IPS-15b (cell line): ENCODE measurements around the gene CASK.
"Not testable (repeated sequence)": the region's sequence is repeated elsewhere in the genome, so short reads cannot be mapped to it uniquely, and the experiment has no call there.

ENCODE experiments used
- H3K27me3 ChIP-seq: one replicate; pipeline ENCODE4 v1.6.1; 2013; ENCODE audit warnings: low read length; ENCODE audit not compliant: control insufficient read depth, insufficient read depth
- H3K36me3 ChIP-seq: one replicate; pipeline ENCODE4 v1.6.1; 2013; ENCODE audit warnings: low read length; ENCODE audit not compliant: control insufficient read depth, insufficient read depth
- H3K4me1 ChIP-seq: one replicate; pipeline ENCODE4 v1.6.1; 2013; ENCODE audit warnings: mild to moderate bottlenecking, low read length; ENCODE audit not compliant: control insufficient read depth, insufficient read depth
- H3K4me3 ChIP-seq: one replicate; pipeline ENCODE4 v1.5.1; 2013; ENCODE audit warnings: low read depth, low read length
- H3K9ac ChIP-seq: one replicate; pipeline ENCODE4 v1.6.1; 2013; ENCODE audit warnings: low read depth, mild to moderate bottlenecking, low read length
- H3K9me3 ChIP-seq: one replicate; pipeline ENCODE4 v1.6.1; 2013; ENCODE audit warnings: mild to moderate bottlenecking, low read length; ENCODE audit not compliant: control insufficient read depth, insufficient read depth

Gene CASK

DNA sequence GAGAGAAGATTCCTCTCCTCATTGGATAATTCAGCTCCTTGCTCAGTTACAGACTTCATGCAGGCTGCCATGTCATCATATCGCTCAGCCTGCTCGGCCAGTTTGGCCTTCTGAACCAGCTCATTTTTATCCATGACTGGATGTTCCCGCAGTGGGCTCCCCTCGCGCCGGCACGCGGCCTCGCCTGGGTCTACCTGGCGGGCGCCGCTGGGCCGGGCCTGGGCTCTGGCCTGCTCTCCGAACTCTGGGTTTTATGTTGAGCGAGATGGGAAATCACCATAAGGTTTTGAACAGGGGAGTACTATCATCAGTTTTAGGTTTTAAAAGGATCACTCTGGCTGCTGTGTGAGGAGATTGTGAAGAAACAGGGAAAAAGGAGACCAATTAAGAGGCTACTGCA lies 247.0 kb downstream of the CASK start:
- not testable (repeated sequence) for H3K27me3 ChIP-seq, H3K4me1 ChIP-seq, H3K9ac ChIP-seq, H3K36me3 ChIP-seq, H3K4me3 ChIP-seq, H3K9me3 ChIP-seq

DNA sequence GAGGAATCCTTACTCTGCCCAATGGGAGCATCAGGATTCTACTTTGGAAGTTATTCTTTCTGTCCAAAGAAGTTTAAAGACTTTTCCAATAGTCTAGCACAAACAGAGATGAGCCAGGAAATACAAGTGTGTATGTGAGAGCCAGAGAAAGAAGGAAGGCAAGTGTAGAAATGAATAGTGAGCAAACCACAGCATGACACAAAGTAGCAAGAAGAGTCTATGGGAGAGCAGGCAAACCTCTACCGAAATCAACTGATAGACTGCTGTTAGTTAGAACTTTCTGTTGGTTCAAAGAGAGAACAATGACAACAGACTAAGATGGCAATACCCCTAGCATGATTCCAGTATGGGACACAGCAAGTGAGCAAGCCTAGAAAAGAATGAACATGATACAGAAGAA lies 250.7 kb downstream of the CASK start:
- Histone ChIP-seq H3K9me3 (no peaks in the 10 kb centered on the region), H3K27me3 (no peaks in the 10 kb centered on the region), H3K4me1 (no peaks in the 10 kb centered on the region), H3K36me3 (no peaks in the 10 kb centered on the region), H3K4me3 (no peak overlapping the region), H3K9ac (no peak overlapping the region)

DNA sequence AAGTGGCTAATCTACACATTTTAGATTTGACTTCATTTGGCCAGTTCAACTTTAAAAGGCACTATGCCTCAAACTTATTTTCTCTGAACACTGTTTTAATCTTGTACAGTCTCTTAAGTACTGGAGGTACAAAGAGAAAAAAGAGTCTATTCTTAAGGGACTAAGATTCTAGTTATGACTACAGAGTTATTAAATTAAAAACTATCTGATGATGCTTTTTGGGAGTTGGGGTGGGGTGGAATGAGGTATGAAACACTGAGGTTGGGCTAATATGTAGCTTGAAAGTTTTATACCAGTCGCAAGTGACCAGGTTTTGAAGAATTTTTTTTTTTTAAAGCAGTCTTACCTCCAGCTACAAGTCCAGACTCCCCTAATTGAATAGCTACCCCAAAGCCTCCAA lies 252.3 kb downstream of the CASK start:
- no peak overlapping the region for H3K4me3 ChIP-seq
- H3K27me3 ChIP-seq: no peaks in the 10 kb centered on the region
- H3K4me1 ChIP-seq: no peaks in the 10 kb centered on the region
- no peaks in the 10 kb centered on the region for H3K9me3 ChIP-seq
- H3K9ac ChIP-seq: no peak overlapping the region
- no peaks in the 10 kb centered on the region for H3K36me3 ChIP-seq

DNA sequence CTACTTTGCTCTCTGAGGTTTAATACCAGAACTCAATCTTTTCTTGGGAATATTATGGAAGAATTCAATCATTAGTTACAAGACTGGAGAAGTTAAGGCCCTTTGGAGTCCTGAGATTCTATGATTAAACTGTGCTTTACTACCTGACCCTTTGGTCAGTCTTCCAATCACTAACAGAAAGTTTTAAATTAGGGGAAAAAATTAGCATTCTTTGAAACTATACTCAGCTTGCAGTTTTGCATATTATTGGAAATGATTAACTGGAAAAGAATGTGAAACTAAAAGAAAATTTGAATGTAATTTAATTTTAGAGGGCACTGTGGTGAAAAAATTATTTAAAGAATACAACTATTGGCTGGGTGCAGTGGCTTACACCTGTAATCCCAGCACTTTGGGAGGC lies 253.2 kb downstream of the CASK start:
- Histone ChIP-seq H3K4me3 (no peak overlapping the region), H3K4me1 (no peaks in the 10 kb centered on the region), H3K9me3 (no peaks in the 10 kb centered on the region), H3K9ac (no peak overlapping the region), H3K36me3 (no peaks in the 10 kb centered on the region), H3K27me3 (no peaks in the 10 kb centered on the region)

DNA sequence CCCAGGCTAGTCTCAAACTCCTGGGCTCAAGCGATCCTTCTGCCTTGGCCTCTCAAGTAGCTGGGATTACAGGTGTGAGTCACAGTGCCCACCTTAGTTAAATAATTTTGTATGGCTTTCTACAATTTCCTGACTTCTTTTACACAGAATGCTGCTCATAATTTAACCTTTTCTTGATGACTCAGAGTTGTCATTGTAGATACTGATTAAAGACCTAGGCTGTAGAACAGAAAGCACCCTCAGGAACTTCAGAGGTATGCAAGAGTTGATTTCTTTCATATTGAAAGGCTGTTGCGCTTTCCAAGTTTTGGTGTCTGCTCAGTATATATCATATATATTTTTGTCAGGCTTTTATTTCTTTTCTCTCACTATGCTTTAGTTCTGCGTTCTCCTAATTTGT lies 255.7 kb downstream of the CASK start:
- Histone ChIP-seq H3K9ac (no peak overlapping the region), H3K4me3 (no peak overlapping the region), H3K27me3 (no peaks in the 10 kb centered on the region), H3K36me3 (no peaks in the 10 kb centered on the region), H3K9me3 (no peaks in the 10 kb centered on the region), H3K4me1 (no peaks in the 10 kb centered on the region)

DNA sequence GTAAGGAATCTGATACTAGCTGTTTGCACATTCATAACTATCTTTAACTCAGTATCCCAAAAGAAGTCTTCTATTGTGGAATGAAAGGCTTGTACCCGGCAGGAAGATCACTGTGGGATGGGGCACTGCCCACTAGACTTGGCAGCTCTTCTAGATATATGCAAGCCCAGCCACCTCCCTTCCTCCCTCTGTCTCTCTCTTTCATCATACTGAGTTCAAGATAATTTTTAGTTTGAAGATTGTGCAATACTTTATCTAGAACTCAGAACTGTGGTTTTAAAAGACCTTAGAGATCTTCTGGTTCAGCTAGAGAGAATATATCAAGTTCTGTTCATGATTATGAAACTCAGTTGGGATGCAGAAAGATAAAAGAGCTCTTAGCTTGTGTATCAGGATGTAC lies 257.1 kb downstream of the CASK start:
- no peaks in the 10 kb centered on the region for H3K4me1 ChIP-seq
- H3K9ac ChIP-seq: no peak overlapping the region
- H3K4me3 ChIP-seq: no peak overlapping the region
- H3K36me3 ChIP-seq: no peaks in the 10 kb centered on the region
- H3K27me3 ChIP-seq: no peaks in the 10 kb centered on the region
- H3K9me3 ChIP-seq: no peaks in the 10 kb centered on the region

DNA sequence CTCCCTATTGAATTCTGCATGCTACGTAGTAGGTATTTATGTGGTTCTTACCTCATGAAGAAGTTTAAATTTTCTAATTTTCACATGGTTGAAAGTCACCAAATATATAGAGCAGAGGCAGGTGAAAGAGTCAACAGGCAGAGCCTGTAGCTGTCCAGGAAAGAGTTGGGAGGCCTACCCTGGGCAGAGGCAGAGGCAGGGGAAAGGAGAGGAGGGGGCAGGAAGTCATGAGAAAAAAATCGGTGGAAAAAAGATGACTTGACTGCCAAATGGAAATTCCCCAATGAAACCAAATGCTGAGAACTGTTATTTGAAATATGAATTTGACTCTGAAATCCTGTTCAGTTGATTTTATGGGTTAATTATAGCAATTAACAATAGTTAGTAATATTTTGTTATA lies 257.7 kb downstream of the CASK start:
- no peaks in the 10 kb centered on the region for H3K4me1 ChIP-seq
- H3K4me3 ChIP-seq: no peak overlapping the region
- no peaks in the 10 kb centered on the region for H3K27me3 ChIP-seq
- no peaks in the 10 kb centered on the region for H3K9me3 ChIP-seq
- no peaks in the 10 kb centered on the region for H3K36me3 ChIP-seq
- no peak overlapping the region for H3K9ac ChIP-seq

DNA sequence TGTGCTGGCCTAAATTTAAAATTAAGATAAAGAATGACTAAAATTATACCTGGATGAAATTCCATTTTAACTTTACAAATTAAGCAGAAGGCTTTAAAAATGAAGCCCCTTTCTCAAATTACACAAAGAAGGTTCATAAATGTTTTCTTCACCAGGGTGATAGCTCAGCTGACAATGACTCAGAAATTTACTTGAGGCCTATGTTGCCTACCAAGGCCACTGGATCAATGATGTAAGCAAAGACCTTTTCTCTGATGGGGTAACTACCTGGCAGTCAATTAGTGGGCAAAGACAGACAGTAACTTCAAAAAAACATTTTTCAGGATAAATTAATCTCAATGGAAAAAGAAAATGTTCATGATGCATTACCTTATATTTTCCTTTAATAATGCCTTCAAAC lies 258.4 kb downstream of the CASK start:
- no peaks in the 10 kb centered on the region for H3K36me3 ChIP-seq
- no peaks in the 10 kb centered on the region for H3K9me3 ChIP-seq
- no peaks in the 10 kb centered on the region for H3K4me1 ChIP-seq
- no peak overlapping the region for H3K9ac ChIP-seq
- H3K27me3 ChIP-seq: no peaks in the 10 kb centered on the region
- H3K4me3 ChIP-seq: no peak overlapping the region

DNA sequence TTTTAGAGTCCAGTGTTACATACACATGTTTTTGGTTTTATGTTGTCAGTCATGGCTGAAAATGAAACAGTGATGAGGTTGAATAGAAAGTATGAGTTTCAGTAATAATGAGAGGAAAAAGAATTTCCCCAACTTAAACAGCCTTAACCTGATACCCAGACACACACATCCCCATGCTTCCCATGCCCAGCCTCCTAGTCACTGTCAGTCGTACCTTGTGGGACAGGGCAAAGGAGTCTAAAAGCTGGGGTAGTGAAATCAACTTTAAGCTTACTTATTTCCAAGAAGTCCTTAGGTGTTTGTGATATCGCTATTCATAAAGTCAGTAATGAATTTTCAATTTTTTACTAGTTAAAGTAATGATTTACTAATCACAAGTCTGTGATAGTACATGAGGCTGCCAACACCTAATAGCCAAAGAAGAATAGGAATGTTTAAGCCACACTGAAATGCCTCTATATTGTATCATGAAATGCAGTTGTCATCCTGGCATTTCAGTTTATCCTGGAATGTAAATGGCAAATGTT lies 258.9 kb downstream of the CASK start:
- no peak overlapping the region for H3K4me3 ChIP-seq
- no peaks in the 10 kb centered on the region for H3K9me3 ChIP-seq
- no peak overlapping the region for H3K9ac ChIP-seq
- H3K4me1 ChIP-seq: no peaks in the 10 kb centered on the region
- H3K36me3 ChIP-seq: no peaks in the 10 kb centered on the region
- H3K27me3 ChIP-seq: no peaks in the 10 kb centered on the region

DNA sequence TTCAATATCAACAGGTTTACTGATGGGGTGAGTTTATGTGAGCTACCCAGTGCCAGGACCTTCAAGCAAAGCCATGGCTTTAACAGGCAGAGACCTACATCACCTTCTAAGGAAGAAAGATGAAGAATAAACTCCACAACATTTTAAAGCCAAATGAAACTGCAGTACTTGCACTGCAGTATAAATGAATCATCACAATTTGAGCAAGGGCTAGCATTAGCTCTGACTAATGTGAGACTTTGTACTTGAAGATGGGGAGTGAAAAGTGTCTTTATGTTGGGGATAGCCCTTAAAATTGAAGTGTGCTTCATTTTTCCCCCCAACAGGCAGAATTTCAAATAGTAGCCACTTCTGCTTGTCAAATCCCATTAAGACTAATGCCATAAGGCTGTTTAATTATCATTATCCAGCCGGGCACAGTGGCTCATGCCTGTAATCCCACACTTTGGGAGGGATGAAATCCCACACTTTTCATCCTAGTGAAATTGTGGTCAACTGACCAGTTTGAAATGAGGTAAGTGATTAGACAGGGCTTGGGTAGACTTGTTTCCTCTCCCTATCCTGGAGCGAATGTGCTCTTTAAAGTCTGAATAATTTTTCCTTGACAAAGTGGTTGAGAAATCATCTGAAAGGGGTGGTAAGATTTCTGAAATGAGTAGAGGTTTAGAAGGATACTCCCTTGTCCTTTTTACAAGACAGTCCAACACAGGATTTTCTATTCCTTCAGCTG lies 261.8 kb downstream of the CASK start:
- Histone ChIP-seq H3K9ac (no peak overlapping the region), H3K4me1 (no peaks in the 10 kb centered on the region), H3K27me3 (no peaks in the 10 kb centered on the region), H3K4me3 (no peak overlapping the region), H3K36me3 (no peaks in the 10 kb centered on the region), H3K9me3 (no peaks in the 10 kb centered on the region)

DNA sequence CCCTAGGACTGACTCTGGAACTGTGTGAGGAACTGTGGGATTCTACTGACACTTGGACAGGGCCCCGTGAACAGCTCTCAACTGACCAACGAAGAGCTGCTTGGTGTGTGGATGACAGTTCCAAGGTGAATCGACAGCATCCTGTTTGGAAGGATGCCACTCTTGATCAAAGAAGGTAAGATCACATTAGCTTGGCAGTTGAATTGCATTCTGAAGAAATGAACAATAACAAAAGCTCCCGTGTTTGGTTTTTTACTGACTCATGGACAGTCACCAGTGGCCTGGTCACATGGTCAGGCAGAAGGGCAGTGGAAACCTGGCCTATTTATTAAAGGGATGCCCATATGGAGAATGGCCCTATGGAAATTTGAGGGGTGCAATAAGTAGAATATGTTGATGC lies 267.7 kb downstream of the CASK start:
- H3K9ac ChIP-seq: no peak overlapping the region
- no peaks in the 10 kb centered on the region for H3K27me3 ChIP-seq
- H3K36me3 ChIP-seq: peaks cover 6% of the 10 kb centered on the region
- H3K4me3 ChIP-seq: no peak overlapping the region
- no peaks in the 10 kb centered on the region for H3K9me3 ChIP-seq
- H3K4me1 ChIP-seq: peaks cover 4% of the 10 kb centered on the region

DNA sequence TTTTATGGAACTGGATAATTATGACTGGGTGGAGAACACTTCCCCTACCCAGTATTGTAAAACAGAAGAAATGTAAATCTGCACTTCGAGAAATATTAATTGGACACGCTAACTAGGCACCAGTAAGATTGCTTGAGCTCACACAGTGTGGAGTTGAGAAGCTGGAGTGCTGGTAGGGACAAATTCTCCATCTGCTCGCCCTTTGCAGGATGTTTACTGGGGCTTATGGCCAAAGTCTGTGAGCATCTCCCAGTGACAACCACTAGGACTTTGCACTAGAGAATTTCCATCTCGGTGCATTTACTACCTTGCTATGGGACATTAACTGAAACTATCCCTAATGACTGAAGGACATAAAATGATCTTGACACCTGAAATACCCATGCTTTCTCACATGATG lies 268.3 kb downstream of the CASK start:
- H3K36me3 ChIP-seq: peaks cover 6% of the 10 kb centered on the region
- no peak overlapping the region for H3K4me3 ChIP-seq

More for the DNA sequence above, 268.3 kb downstream of the CASK start:
- Histone ChIP-seq H3K4me1 (peaks cover 6% of the 10 kb centered on the region), H3K9me3 (no peaks in the 10 kb centered on the region), H3K9ac (no peak overlapping the region), H3K27me3 (no peaks in the 10 kb centered on the region)
